AG09309 (cell line): ENCODE measurements around the gene SLC12A2.

Source experiments
- DNase-seq: peaks from one replicate; pipeline ENCODE4 v3.0.0-alpha.2; 2010; ENCODE audit warnings: low read depth
- H3K4me3 ChIP-seq: 2 replicates; pipeline ENCODE4 v1.5.1; 2011; ENCODE audit warnings: mild to moderate bottlenecking, low read depth, low read length, moderate library complexity; ENCODE audit not compliant: control insufficient read depth
- CTCF ChIP-seq: IDR thresholded peaks from 2 replicates; pipeline ENCODE4 v1.5.1; 2011; ENCODE audit warnings: mild to moderate bottlenecking, low read depth, low read length, inconsistent platforms; ENCODE audit not compliant: insufficient read depth, control insufficient read depth; ENCODE audit errors: missing control alignments

SLC12A2 gene

GRCh38 chr5:128092144-128092543 lies 8.6 kb downstream of the SLC12A2 start:
- no peak for TF ChIP-seq CTCF
- H3K4me3 ChIP-seq = no peak overlapping the region
- no peak for DNase-seq

GRCh38 chr5:128093368-128093767 lies 9.8 kb downstream of the SLC12A2 start:
- no peak for DNase-seq
- TF ChIP-seq CTCF = no peak
- no peak overlapping the region for H3K4me3 ChIP-seq

GRCh38 chr5:128097224-128097623 lies 13.7 kb downstream of the SLC12A2 start:
- H3K4me3 ChIP-seq = no peak overlapping the region
- no peak for DNase-seq
- TF ChIP-seq CTCF = no peak

- TF ChIP-seq CTCF = no peak
Observed at GRCh38 chr5:128097781-128098180, 14.2 kb downstream of the SLC12A2 start.

GRCh38 chr5:128099944-128100343 lies 16.4 kb downstream of the SLC12A2 start:
- no peak overlapping the region for H3K4me3 ChIP-seq
- DNase-seq = no peak
- TF ChIP-seq CTCF = no peak

More at GRCh38 chr5:128097781-128098180, 14.2 kb downstream of the SLC12A2 start:
- no peak overlapping the region for H3K4me3 ChIP-seq
- no peak for DNase-seq

- DNase-seq = no peak
- no peak overlapping the region for H3K4me3 ChIP-seq
- no peak for TF ChIP-seq CTCF
Observed at GRCh38 chr5:128100860-128101557, 17.4 kb downstream of the SLC12A2 start.

- no peak for DNase-seq
- TF ChIP-seq CTCF = no peak
- H3K4me3 ChIP-seq = no peak overlapping the region
Observed at GRCh38 chr5:128101676-128102075, 18.1 kb downstream of the SLC12A2 start.
